Adrenal gland (tissue), 12 donors: Measurements from ENCODE around the gene MAP3K19. TPM values are rescaled to one million over a fixed set of nuclear protein-coding genes. Genes with fewer than 3 reads are reported as not detected.

Source experiments
- DNase-seq, 7 donors: peaks; one replicate each; pipeline ENCODE4 v3.0.0-alpha.2; 2019 to 2020
- H3K27ac ChIP-seq, 5 donors: fragments of 200-600 bp; sonication (generic) in 4 of 5; 1 replicate in 3 of 5; 2 replicates in 2 of 5; pipeline versions ENCODE4 v1.5.1 to v1.8.0; 2016 to 2020; ENCODE audit warnings: mild to moderate bottlenecking in 1 of 5
- H3K27me3 ChIP-seq: fragments of 200-600 bp; 2 replicates; pipeline ENCODE4 v1.8.0; 2021
- H3K36me3 ChIP-seq, 2 donors: fragments of 200-600 bp; replicated peaks in 1 of 2; 1 replicate in 1 of 2; 2 replicates in 1 of 2; pipeline versions ENCODE4 v1.5.1 to v1.8.0; 2018 to 2022
- H3K4me1 ChIP-seq, 2 donors: fragments of 200-600 bp; replicated peaks in 1 of 2; 1 replicate in 1 of 2; 2 replicates in 1 of 2; pipeline versions ENCODE4 v1.5.1 to v1.8.0; 2018 to 2021
- H3K4me3 ChIP-seq, 4 donors: fragments of 200-600 bp; sonication (generic) in 3 of 4; one replicate each; pipeline ENCODE4 v1.5.1; 2016 to 2018
- H3K9me3 ChIP-seq, 3 donors: fragments of 200-600 bp; sonication (generic) in 1 of 3; replicated peaks in 1 of 3; 1 replicate in 2 of 3; 2 replicates in 1 of 3; pipeline versions ENCODE4 v1.5.1 to v1.8.0; 2016 to 2021
- POLR2A ChIP-seq, 2 donors: fragments of 450-650 bp; IDR thresholded peaks; one replicate each; pipeline ENCODE4 v1.6.1; 2017; ENCODE audit warnings: antibody characterized with exemption in 2 of 2, mild to moderate bottlenecking in 2 of 2, moderate library complexity in 1 of 2
- WGBS, 4 donors: extraction: QIAGEN DNeasy Blood & Tissue Kit in 2 of 4; methylation state at CpG; one replicate each; pipeline versions ENCODE4 v1.1.5 to v1.1.7; 2013 to 2017; 5-methylcytosine and 5-hydroxymethylcytosine counted together
- intact Hi-C, 2 donors: fragments of 100-400 bp; cut with DNase I; formaldehyde crosslinking; loops; one replicate each; pipeline versions ENCODE4 v1.14.1 to v1.15.0; 2022 to 2023
- polyA plus RNA-seq, 3 donors: library from polyadenylated mRNA; stranded (reverse); fragments of 200-250 nt in 2 of 3; fragments of 350-450 nt in 1 of 3; fragmentation: Illumina TruSeq in 1 of 3; extraction: RNeasy Lipid Tissue Mini Kit (QIAGEN cat#74804) in 1 of 3; gene quantifications; one replicate each; pipeline ENCODE4 v1.2.3, GENCODE V29; 2013 to 2014
- total RNA-seq, 9 donors: library from RNA; depleted of rRNA in 4 of 9; stranded (reverse); fragments of >200 nt in 4 of 9; fragments of 120-200 nt in 1 of 9; fragmentation: NEBNext Ultra II Directional in 1 of 9; extraction: Animal tissue kit (Norgen Biotek cat#: 25700) in 1 of 9; gene quantifications; one replicate each; pipeline versions ENCODE4 v1.1.0 to v1.2.4, GENCODE V29; 2013 to 2023
- TF ChIP-seq, protein P1 (sequence below), 6 experiments: fragments of 450-650 bp in 4 of 6; fragments of 200-600 bp in 2 of 6; sonication (generic) in 1 of 6; IDR thresholded peaks; 1 replicate in 5 of 6; 2 replicates in 1 of 6; pipeline versions ENCODE4 v1.5.1 to v1.8.0; 2016 to 2021; ENCODE audit warnings: antibody characterized with exemption in 6 of 6, mild to moderate bottlenecking in 2 of 6, moderate library complexity in 1 of 6
- donor health status: healthy with polysubstance abuse.
- donor health status: Bipolar disorder and iron deficiency.
- donor health status: DM: yes; HTN: yes; CAD: no.
- donor health status: DM: no; HTN: no; CAD: no.
- donor health status: DM: no; HTN: no; CAD: no.
- donor health status: DM: yes; HTN: yes; CAD: no.

The MAP3K19 gene
- total and polyA plus RNA-seq, 12 donors: not detected

DNA sequence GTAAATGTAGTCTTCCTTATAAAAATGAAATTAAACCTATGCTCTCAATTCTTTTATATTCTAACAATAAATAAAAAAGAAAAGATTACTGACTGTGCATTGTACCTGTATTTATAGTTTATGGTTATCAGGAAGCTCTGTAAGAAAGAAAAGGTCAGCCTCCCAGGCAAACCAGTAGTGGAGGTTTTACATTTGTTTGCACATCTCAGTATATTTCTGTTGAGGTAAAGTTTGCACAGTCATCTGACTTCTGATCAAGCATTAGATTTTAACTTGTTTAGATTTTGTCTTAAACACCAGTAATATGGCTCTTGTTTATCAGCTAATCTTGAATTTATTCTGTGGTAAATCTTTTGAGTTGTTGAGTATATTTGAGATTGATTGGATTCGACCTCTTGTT lies 91.5 kb downstream of the MAP3K19 start:
- 33 to 96% (median 52%) methylated on average over 1 of the region's 1 CpG for WGBS, 4 donors
- H3K36me3 ChIP-seq: peaks cover 0 to 49% of the 10 kb centered on the region in 2 donors
- no peaks in the 10 kb centered on the region for H3K4me1 ChIP-seq

DNA sequence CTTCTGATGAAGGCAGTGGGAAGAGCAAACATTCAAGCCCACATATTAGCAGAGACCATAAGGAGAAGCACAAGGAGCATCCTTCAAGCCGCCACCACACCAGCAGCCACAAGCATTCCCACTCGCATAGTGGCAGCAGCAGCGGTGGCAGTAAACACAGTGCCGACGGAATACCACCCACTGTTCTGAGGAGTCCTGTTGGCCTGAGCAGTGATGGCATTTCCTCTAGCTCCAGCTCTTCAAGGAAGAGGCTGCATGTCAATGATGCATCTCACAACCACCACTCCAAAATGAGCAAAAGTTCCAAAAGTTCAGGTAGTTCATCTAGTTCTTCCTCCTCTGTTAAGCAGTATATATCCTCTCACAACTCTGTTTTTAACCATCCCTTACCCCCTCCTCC lies 93.2 kb downstream of the MAP3K19 start:
- TF ChIP-seq, protein P1, sequence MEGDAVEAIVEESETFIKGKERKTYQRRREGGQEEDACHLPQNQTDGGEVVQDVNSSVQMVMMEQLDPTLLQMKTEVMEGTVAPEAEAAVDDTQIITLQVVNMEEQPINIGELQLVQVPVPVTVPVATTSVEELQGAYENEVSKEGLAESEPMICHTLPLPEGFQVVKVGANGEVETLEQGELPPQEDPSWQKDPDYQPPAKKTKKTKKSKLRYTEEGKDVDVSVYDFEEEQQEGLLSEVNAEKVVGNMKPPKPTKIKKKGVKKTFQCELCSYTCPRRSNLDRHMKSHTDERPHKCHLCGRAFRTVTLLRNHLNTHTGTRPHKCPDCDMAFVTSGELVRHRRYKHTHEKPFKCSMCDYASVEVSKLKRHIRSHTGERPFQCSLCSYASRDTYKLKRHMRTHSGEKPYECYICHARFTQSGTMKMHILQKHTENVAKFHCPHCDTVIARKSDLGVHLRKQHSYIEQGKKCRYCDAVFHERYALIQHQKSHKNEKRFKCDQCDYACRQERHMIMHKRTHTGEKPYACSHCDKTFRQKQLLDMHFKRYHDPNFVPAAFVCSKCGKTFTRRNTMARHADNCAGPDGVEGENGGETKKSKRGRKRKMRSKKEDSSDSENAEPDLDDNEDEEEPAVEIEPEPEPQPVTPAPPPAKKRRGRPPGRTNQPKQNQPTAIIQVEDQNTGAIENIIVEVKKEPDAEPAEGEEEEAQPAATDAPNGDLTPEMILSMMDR (IDR thresholded peaks at IDR 0.05): no peak
- no peak for TF ChIP-seq POLR2A (IDR thresholded peaks at IDR 0.05)
- H3K4me3 ChIP-seq: no peak overlapping the region
- no peak for DNase-seq
- no peak overlapping the region for H3K27ac ChIP-seq
- no peaks in the 10 kb centered on the region for H3K9me3 ChIP-seq
- intact Hi-C loops: no loop called here
- no peaks in the 10 kb centered on the region for H3K27me3 ChIP-seq
- H3K4me1 ChIP-seq: no peaks in the 10 kb centered on the region
- H3K36me3 ChIP-seq: peaks cover 0 to 54% of the 10 kb centered on the region in 2 donors
- 94 to 99% (median 97%) methylated on average over 5 of the region's 5 CpGs for WGBS, 4 donors

More for the DNA sequence above, 91.5 kb downstream of the MAP3K19 start:
- H3K27ac ChIP-seq: no peak overlapping the region
- no peak for DNase-seq
- H3K9me3 ChIP-seq: no peaks in the 10 kb centered on the region
- no peaks in the 10 kb centered on the region for H3K27me3 ChIP-seq
- TF ChIP-seq POLR2A (IDR thresholded peaks at IDR 0.05): no peak
- no peak overlapping the region for H3K4me3 ChIP-seq
- intact Hi-C loops: no loop called here

DNA sequence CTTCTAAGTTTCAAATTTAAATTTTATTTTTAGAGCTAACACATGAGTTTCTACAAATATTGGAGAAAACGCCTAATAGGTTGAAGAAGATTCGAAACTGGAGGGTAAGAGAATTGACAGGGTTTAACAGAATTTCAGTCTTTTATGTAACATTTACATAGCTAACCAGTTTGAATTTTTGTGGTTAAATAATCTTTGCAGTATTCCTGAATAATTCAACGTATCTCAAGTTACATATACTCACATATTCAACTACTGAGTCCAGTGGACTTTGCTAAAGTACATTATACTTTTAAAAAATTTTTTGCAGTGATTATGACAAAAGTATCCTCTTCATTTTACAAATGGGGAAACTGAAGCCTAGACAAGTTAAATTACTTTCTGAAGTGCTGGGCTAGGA lies 94.6 kb downstream of the MAP3K19 start:
- WGBS, 4 donors: 95 to 99% (median 98%) methylated on average over 3 of the region's 3 CpGs
- Histone ChIP-seq H3K27ac (no peak overlapping the region), H3K36me3 (peaks cover 0 to 65% of the 10 kb centered on the region in 2 donors), H3K27me3 (no peaks in the 10 kb centered on the region), H3K9me3 (no peaks in the 10 kb centered on the region), H3K4me3 (no peak overlapping the region), H3K4me1 (no peaks in the 10 kb centered on the region)
- TF ChIP-seq, protein P1 (IDR thresholded peaks at IDR 0.05): no peak
- no peak for TF ChIP-seq POLR2A (IDR thresholded peaks at IDR 0.05)
- intact Hi-C loops: no loop called here
- no peak for DNase-seq

DNA sequence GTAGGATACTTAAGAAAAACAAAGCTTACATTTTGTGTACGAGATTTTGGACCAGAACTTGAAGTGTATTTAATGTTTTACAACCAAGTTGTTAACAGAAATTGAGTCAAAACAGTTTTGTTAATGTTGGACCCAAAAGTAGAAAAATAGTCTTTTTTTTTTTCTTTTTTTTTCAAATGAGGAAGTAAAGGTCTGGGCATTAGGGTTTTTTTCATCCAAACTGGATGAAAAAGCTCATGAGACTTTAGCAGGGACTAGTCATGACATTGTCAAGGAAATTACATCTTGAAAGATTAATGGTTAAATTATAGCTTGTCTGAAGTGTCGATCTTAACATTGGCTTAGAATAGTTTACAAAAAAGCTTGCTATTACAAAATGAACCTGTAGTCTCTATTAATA lies 96.4 kb downstream of the MAP3K19 start:
- no peaks in the 10 kb centered on the region for H3K9me3 ChIP-seq
- no peaks in the 10 kb centered on the region for H3K27me3 ChIP-seq
- intact Hi-C loops: no loop called here
- no peak overlapping the region for H3K4me3 ChIP-seq
- no peaks in the 10 kb centered on the region for H3K4me1 ChIP-seq
- H3K36me3 ChIP-seq: peaks cover 0 to 62% of the 10 kb centered on the region in 2 donors
- WGBS, 4 donors: 84 to 87% (median 85%) methylated on average over 2 of the region's 2 CpGs
- no peak for DNase-seq
- no peak overlapping the region for H3K27ac ChIP-seq
- TF ChIP-seq, protein P1 (IDR thresholded peaks at IDR 0.05): no peak
- TF ChIP-seq POLR2A (IDR thresholded peaks at IDR 0.05): no peak

DNA sequence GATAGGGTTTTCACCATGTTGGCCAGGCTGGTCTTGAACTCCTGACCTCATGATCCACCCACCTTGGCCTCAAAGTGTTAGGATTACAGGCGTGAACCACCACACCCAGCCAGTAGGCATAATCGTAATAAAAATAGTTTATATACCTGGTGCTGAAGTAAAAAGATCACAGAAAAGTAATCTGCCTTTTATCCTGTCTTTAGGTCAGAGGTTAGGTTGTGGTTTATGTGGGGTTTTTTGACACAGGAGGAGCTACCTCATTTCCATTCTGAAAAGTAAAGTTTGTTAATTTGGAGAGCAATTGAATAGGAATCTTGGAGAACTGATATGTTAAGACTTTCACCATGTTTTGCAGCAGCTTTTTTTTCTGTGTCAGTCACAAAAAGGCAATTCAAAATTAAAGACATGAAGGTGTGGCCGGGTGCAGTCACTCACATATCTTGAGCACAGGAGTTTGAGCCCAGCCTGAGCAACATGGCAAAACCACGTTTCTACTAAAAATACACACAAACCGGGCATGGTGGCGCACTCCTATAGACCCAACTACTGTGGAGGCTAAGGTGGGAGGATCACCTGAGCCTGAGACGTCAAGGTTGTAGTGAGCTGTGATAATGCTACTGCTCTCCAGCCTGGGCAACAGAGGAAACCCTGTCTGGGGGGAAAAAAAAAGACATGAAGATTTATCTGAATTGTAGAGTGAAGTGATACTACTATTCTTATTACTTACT lies 97.1 kb downstream of the MAP3K19 start:
- intact Hi-C loops: no loop called here
- no peaks in the 10 kb centered on the region for H3K9me3 ChIP-seq
- DNase-seq: no peak
- H3K4me1 ChIP-seq: no peaks in the 10 kb centered on the region
- no peak overlapping the region for H3K4me3 ChIP-seq
- H3K36me3 ChIP-seq: peaks cover 0 to 55% of the 10 kb centered on the region in 2 donors
- no peaks in the 10 kb centered on the region for H3K27me3 ChIP-seq
- TF ChIP-seq, protein P1 (IDR thresholded peaks at IDR 0.05): no peak
- no peak for TF ChIP-seq POLR2A (IDR thresholded peaks at IDR 0.05)
- H3K27ac ChIP-seq: no peak overlapping the region
- 91 to 93% (median 92%) methylated on average over 7 of the region's 7 CpGs for WGBS, 4 donors
